HepG2 (cell line): ENCODE measurements around the gene KIF1B.
"Not testable (repeated sequence)": the region's sequence is repeated elsewhere in the genome, so short reads cannot be mapped to it uniquely, and the experiment has no call there.

ENCODE experiments used
- CTCF ChIP-seq: sonication (generic); formaldehyde crosslinking; IDR thresholded peaks from 2 replicates; pipeline ENCODE4 v1.5.0; 2020; ENCODE audit warnings: mild to moderate bottlenecking, missing genetic modification reagents, moderate library complexity
- FOXK2 ChIP-seq: fragments of 450-650 bp; IDR thresholded peaks from 2 replicates; pipeline ENCODE4 v1.6.1; 2016
- HNF4A ChIP-seq: sonication (generic); formaldehyde crosslinking; IDR thresholded peaks from 2 replicates; pipeline ENCODE4 v1.4.0; 2020; ENCODE audit warnings: missing genetic modification reagents
- HNF4G ChIP-seq, 2 experiments: sonication (generic) in 1 of 2; formaldehyde crosslinking in 1 of 2; IDR thresholded peaks; 2 replicates each; pipeline versions ENCODE4 v1.4.0 to v1.6.1; 2011 to 2020; ENCODE audit warnings: borderline replicate concordance in 2 of 2, low read depth in 2 of 2, mild to moderate bottlenecking in 2 of 2, low read length in 1 of 2, missing genetic modification reagents in 1 of 2, moderate library complexity in 1 of 2
- MAFG ChIP-seq: sonication (generic); formaldehyde crosslinking; IDR thresholded peaks from 2 replicates; pipeline ENCODE4 v1.5.1; 2020; ENCODE audit warnings: mild to moderate bottlenecking, missing genetic modification reagents
- PRDM15 ChIP-seq: sonication (generic); formaldehyde crosslinking; IDR thresholded peaks from 2 replicates; pipeline ENCODE4 v1.4.0; 2020; ENCODE audit warnings: missing genetic modification reagents
- TRAFD1 ChIP-seq: sonication (generic); formaldehyde crosslinking; IDR thresholded peaks from 2 replicates; pipeline ENCODE4 v1.5.1; 2020; ENCODE audit warnings: missing genetic modification reagents, mild to moderate bottlenecking, borderline replicate concordance
- U2AF1 ChIP-seq: fragments of 200-400 bp; formaldehyde crosslinking; optimal IDR thresholded peaks from 2 replicates; pipeline ENCODE3; 2017; ENCODE audit warnings: mild to moderate bottlenecking, low read depth, low read length
- ZBTB21 ChIP-seq: sonication (generic); formaldehyde crosslinking; IDR thresholded peaks from 2 replicates; pipeline ENCODE4 v1.4.0; 2020; ENCODE audit warnings: missing genetic modification reagents
- ZGPAT ChIP-seq: IDR thresholded peaks from 2 replicates; pipeline ENCODE4 v1.6.1; 2016; ENCODE audit warnings: mild to moderate bottlenecking
- ZNF124 ChIP-seq: sonication (generic); formaldehyde crosslinking; IDR thresholded peaks from 2 replicates; pipeline ENCODE4 v1.4.0; 2020; ENCODE audit warnings: missing genetic modification reagents
- ZNF296 ChIP-seq: sonication (generic); formaldehyde crosslinking; conservative IDR thresholded peaks from 2 replicates; pipeline ENCODE4 v1.5.0; 2020; ENCODE audit warnings: mild to moderate bottlenecking, missing genetic modification reagents
- ZNF512 ChIP-seq: sonication (generic); formaldehyde crosslinking; IDR thresholded peaks from 2 replicates; pipeline ENCODE4 v1.4.0; 2020; ENCODE audit warnings: mild to moderate bottlenecking, missing genetic modification reagents

- not testable (repeated sequence) for TF ChIP-seq MAFG; CTCF (CRISPR knock-in tag); ZBTB21 (CRISPR knock-in tag); ZNF124; FOXK2; HNF4A (CRISPR knock-in tag); ZNF512 (CRISPR knock-in tag); ZNF296; PRDM15 (CRISPR knock-in tag); TRAFD1; HNF4G (IDR thresholded peaks at IDR 0.05; ENCODE audit: borderline replicate concordance, low read depth, low read length); HNF4G (CRISPR knock-in tag; IDR thresholded peaks at IDR 0.05; ENCODE audit: borderline replicate concordance, low read depth); ZGPAT; U2AF1
These were observed 10.3 kb downstream of the KIF1B start for GRCh38 chr1:10220657-10221056.
